Effector memory CD4-positive, alpha-beta T cell (primary cell): ENCODE measurements around the gene TRNT1.

Experiments used
- DNase-seq, 3 donors: peaks; one replicate each; pipeline ENCODE4 v3.0.0-alpha.2; 2020
- H3K27ac ChIP-seq: 2 replicates; pipeline ENCODE4 v1.7.0; 2013; ENCODE audit warnings: mild to moderate bottlenecking, low read length, moderate library complexity; ENCODE audit not compliant: insufficient read depth, poor library complexity, severe bottlenecking
- H3K27me3 ChIP-seq: replicated peaks from 2 replicates; pipeline ENCODE4 v1.7.0; 2013; ENCODE audit warnings: mild to moderate bottlenecking, low read length; ENCODE audit not compliant: insufficient read depth, control insufficient read depth, poor library complexity, severe bottlenecking
- H3K36me3 ChIP-seq: 2 replicates; pipeline ENCODE4 v1.7.0; 2013; ENCODE audit warnings: mild to moderate bottlenecking, low read length, moderate library complexity; ENCODE audit not compliant: control insufficient read depth, insufficient read depth
- H3K4me1 ChIP-seq: 2 replicates; pipeline ENCODE4 v1.7.0; 2013; ENCODE audit warnings: low read length, mild to moderate bottlenecking; ENCODE audit not compliant: control insufficient read depth, insufficient read depth, poor library complexity, severe bottlenecking
- H3K4me3 ChIP-seq: 2 replicates; pipeline ENCODE4 v1.7.0; 2013; ENCODE audit warnings: low read length, low read depth, mild to moderate bottlenecking; ENCODE audit not compliant: insufficient read depth, poor library complexity, severe bottlenecking
- H3K9me3 ChIP-seq: 2 replicates; pipeline ENCODE4 v1.7.0; 2013; ENCODE audit warnings: mild to moderate bottlenecking, low read length, moderate library complexity; ENCODE audit not compliant: control insufficient read depth

Gene TRNT1

DNA sequence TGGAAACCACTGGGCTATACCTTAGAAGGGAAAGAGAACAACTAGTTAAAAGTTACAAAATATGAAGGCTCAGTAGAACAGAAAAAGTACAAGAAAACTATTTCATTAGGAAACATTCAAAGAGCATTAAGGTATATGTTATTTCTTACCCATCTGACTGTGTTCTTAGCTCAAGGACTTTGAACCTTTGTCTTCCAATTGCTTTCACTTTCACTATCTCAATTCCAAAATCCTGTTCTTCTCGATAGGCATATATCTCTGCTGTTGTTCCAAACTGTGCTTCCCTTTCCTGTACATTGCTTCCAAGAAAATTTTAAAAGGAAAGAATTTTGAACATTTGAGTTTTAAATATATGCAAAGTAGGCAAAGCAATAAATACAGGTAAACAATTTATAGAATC, 45.9 kb downstream of the TRNT1 start:
- Histone ChIP-seq H3K4me3 (peak overlapping the region; percentile 37), H3K9me3 (no peaks in the 10 kb centered on the region), H3K27me3 (no peaks in the 10 kb centered on the region), H3K27ac (peak overlapping the region; percentile 75), H3K4me1 (peaks cover 69% of the 10 kb centered on the region), H3K36me3 (peaks cover 29% of the 10 kb centered on the region)
- no peak for DNase-seq

- H3K4me3 ChIP-seq, result peak overlapping the region; percentile 85
- H3K36me3 ChIP-seq, result peaks cover 3% of the 10 kb centered on the region
- no peaks in the 10 kb centered on the region for H3K9me3 ChIP-seq
- peak overlapping the region; percentile 89 for H3K27ac ChIP-seq
- H3K27me3 ChIP-seq, result no peaks in the 10 kb centered on the region
- H3K4me1 ChIP-seq, result peaks cover 53% of the 10 kb centered on the region
- DNase-seq, result no peak
Observed at GRCh38 chr3:3177861-3178497, 51.2 kb downstream of the TRNT1 start.

- Histone ChIP-seq H3K4me3 (peak overlapping the region; percentile 85), H3K4me1 (peaks cover 46% of the 10 kb centered on the region), H3K27ac (peak overlapping the region; percentile 89), H3K36me3 (peaks cover 3% of the 10 kb centered on the region), H3K9me3 (no peaks in the 10 kb centered on the region), H3K27me3 (no peaks in the 10 kb centered on the region)
- no peak for DNase-seq
Observed at GRCh38 chr3:3178498-3179328, 52.0 kb downstream of the TRNT1 start.

DNA sequence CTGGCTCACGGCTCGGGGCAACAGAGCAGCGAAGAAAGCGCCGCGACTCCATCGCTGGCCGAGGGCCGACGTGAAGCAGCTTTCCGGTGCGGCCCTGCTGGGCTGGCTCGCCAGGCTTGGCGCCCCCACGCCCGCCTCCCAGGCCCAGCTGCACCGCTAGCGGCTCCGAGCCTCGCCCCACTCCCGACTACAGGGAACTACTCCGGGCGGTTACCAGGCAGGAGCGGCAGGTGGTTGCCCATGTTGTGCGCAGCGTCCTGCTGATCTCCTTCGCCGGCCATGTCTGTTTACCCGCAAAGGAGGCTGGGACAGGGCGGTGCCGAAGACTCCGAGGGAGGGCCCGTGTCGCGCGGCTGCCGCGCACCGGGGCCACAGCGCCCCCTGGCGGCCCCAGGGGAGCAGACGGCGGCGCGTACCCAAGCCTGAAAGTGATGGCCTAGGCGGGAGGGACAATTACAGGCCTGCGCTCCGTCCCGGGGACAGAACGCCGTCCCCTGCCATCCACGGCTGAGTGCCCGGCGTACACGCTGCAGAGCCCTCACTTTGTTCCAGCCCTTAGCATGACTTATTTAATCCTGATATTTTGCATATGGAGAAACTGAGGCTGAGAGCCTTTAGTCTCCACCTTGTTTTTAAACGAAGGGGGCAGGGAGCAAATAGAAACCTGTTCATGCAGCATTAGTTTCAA, 52.8 kb downstream of the TRNT1 start, which contains the start of gene CRBN:
CRBN (minus strand) TSS at position 285 of the 688 bp plus-strand sequence; CDS start at position 281, 4 bp downstream.
- Histone ChIP-seq H3K27me3 (no peaks in the 10 kb centered on the region), H3K27ac (peak within 1 kb of the TSS; percentile 89), H3K36me3 (no peaks in the 10 kb centered on the region), H3K4me1 (peaks cover 38% of the 10 kb centered on the region), H3K4me3 (peak within 1 kb of the TSS; percentile 85), H3K9me3 (no peaks in the 10 kb centered on the region)
- DNase-seq, result peak; percentile 80 to 84 (median 80)

DNA sequence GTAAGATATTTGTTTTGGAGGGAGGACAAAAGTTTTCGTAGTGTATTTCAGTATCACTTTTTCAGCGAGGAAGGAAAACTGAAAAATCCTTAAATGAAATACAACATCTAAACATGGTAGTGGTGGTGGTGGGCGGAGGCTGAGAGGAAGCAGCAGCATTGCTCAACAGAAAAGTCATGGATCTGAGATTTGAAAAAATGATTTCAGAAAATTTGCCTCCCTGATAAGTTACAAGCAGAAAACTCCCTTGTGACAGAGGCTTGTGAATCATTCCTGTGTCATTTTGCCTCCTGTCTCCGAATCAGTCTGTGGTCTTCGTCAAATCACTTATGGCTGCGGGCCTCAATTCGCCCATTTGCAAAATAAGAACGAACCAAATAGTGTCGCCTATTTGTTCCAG, 53.7 kb downstream of the TRNT1 start:
- H3K9me3 ChIP-seq, result no peaks in the 10 kb centered on the region
- H3K4me1 ChIP-seq, result peaks cover 31% of the 10 kb centered on the region
- no peaks in the 10 kb centered on the region for H3K36me3 ChIP-seq
- no peaks in the 10 kb centered on the region for H3K27me3 ChIP-seq
- no peak overlapping the region for H3K4me3 ChIP-seq
- DNase-seq, result no peak
- no peak overlapping the region for H3K27ac ChIP-seq

DNA sequence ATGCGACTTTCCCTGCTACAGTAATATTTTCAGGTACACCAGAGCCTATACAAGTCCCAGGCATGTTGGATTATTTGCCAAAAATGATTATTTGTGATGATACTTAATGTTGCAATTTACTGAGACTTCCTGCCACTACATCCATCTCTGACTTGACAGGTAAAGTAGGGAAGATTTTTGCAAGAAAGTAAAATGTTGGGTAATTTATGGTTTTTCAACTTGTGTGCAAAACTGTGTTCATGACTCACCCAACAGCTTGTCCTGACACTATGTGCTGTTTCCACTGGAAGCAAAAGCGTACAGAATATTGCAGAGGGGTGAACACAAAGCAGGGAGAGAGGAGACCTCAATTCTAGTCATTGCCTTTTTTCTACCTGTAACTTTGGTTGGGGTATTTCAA, 58.1 kb downstream of the TRNT1 start:
- H3K27me3 ChIP-seq, result no peaks in the 10 kb centered on the region
- no peaks in the 10 kb centered on the region for H3K36me3 ChIP-seq
- H3K4me3 ChIP-seq, result no peak overlapping the region
- no peak overlapping the region for H3K27ac ChIP-seq
- peaks cover 8% of the 10 kb centered on the region for H3K4me1 ChIP-seq
- DNase-seq, result no peak
- no peaks in the 10 kb centered on the region for H3K9me3 ChIP-seq

- Histone ChIP-seq H3K27me3 (no peaks in the 10 kb centered on the region), H3K4me1 (peaks cover 35% of the 10 kb centered on the region), H3K27ac (peak overlapping the region; percentile 11), H3K4me3 (no peak overlapping the region), H3K36me3 (no peaks in the 10 kb centered on the region), H3K9me3 (no peaks in the 10 kb centered on the region)
- no peak for DNase-seq
Observed at GRCh38 chr3:3189102-3189727, 62.5 kb downstream of the TRNT1 start.

- Histone ChIP-seq H3K9me3 (no peaks in the 10 kb centered on the region), H3K36me3 (no peaks in the 10 kb centered on the region), H3K4me1 (peaks cover 35% of the 10 kb centered on the region), H3K27me3 (no peaks in the 10 kb centered on the region), H3K27ac (peak overlapping the region; percentile 11), H3K4me3 (no peak overlapping the region)
- no peak for DNase-seq
Observed at GRCh38 chr3:3189961-3190360, 63.2 kb downstream of the TRNT1 start.

- Histone ChIP-seq H3K36me3 (no peaks in the 10 kb centered on the region), H3K4me3 (no peak overlapping the region), H3K9me3 (no peaks in the 10 kb centered on the region), H3K27me3 (no peaks in the 10 kb centered on the region), H3K4me1 (peaks cover 35% of the 10 kb centered on the region), H3K27ac (peak overlapping the region; percentile 54)
- no peak for DNase-seq
Observed at GRCh38 chr3:3191675-3192285, 65.0 kb downstream of the TRNT1 start.
